H7 (cell line): Measurements from ENCODE around the gene TES. TPM values are rescaled to one million over a fixed set of nuclear protein-coding genes. Genes with fewer than 3 reads are reported as not detected.

ENCODE experiments used
- DNase-seq: peaks from one replicate; pipeline ENCODE4 v3.0.0; 2012
- H3K27me3 ChIP-seq: 2 replicates; pipeline ENCODE4 v1.6.0; 2011; ENCODE audit warnings: mild to moderate bottlenecking, low read length; ENCODE audit not compliant: control insufficient read depth, insufficient read depth
- H3K36me3 ChIP-seq: replicated peaks from 2 replicates; pipeline ENCODE4 v1.5.1; 2011; ENCODE audit warnings: low read length; ENCODE audit not compliant: control insufficient read depth, insufficient read depth
- H3K4me3 ChIP-seq: 2 replicates; pipeline ENCODE4 v1.5.1; 2011; ENCODE audit warnings: low read depth, mild to moderate bottlenecking, control low read depth, low read length, moderate library complexity; ENCODE audit not compliant: insufficient read depth
- total RNA-seq: library from RNA; depleted of rRNA; stranded (reverse); fragments of >200 nt; shearing (Covaris generic); gene quantifications from 2 replicates; pipeline ENCODE4 v1.2.3, GENCODE V29; 2014; rRNA removed

TES gene, protein sequence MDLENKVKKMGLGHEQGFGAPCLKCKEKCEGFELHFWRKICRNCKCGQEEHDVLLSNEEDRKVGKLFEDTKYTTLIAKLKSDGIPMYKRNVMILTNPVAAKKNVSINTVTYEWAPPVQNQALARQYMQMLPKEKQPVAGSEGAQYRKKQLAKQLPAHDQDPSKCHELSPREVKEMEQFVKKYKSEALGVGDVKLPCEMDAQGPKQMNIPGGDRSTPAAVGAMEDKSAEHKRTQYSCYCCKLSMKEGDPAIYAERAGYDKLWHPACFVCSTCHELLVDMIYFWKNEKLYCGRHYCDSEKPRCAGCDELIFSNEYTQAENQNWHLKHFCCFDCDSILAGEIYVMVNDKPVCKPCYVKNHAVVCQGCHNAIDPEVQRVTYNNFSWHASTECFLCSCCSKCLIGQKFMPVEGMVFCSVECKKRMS
- 72.5 and 87.3 TPM in 2 replicates for total RNA-seq

DNA sequence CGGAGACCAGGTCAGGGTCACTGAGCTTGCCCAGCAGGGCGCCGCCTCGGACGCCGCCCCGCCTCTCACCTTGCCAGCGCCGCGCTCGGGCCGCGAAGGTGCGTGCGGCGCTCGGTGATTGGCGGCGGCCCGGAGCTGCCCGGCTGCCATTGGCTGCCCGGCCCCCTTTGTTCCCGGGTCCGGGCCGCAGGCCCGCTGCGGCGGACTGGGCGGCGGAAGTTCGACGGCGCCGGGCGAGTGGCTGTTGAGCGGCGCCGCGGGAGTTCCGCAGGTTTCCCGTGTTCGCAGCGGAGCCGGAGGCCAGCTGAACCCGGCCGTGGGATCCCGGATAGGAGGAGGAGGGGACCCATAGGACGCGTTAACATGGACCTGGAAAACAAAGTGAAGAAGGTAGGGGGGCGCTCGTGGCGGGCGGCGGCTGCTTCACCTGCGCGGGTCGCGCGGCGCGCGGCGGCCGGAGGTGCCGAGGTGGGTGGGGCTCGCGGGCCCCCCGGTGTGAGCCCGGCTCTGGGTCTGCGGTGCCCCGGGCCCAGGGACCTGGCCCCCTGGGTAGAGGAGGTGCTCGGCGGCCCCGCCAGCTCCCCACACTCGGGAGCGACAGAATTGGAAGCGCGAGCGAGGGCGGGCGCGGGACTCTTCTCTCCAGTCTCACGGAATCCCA, at the start of gene TES:
Gene TES (plus strand): TSS at position 195 of the 661 bp plus-strand sequence. CDS start 169 bp downstream, at position 364.
- Histone ChIP-seq H3K36me3 (no peaks in the 10 kb centered on the region), H3K4me3 (peak within 1 kb of the TSS; percentile 58), H3K27me3 (no peaks in the 10 kb centered on the region)
- peak; percentile 94 for DNase-seq

DNA sequence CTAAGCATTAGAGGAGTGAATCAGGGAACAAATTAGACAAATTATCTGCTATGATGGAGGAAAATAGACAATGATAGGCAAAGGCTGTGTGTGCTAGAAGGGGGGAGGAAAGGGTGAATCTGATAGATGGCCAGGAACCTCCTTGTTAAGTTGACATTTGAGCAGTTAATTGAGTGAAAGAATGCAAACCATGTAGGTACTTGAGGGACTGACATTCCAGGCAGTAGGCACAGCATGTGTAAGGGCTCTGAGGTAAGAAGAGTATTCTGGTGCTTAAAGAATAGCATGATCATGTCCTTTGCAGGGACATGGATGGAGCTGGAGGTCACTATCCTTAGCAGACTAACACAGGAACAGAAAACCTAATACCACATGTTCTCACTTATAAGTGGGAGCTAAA, 48.6 kb upstream of the TES start:
- H3K36me3 ChIP-seq, result no peaks in the 10 kb centered on the region
- no peak for DNase-seq
- H3K27me3 ChIP-seq, result no peaks in the 10 kb centered on the region
- no peak overlapping the region for H3K4me3 ChIP-seq

DNA sequence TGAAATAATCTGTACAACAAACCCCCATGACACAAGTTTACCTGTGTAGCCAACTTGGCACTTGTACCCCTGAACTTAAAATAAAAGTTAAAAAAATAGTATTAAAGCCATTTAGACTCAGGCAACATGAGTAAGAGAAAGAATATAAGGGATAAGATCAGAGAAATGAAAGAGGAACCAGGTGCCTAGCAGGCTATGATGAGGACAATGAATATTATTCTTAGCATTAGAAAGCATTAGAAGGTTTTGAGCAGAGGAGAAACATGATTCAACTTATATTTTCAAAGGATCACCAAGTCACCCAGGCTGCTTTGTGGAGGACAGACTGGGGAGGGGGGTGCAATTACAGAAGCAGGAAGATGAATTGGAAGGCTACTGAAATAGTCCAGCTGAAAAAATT, 48.1 kb upstream of the TES start:
- no peaks in the 10 kb centered on the region for H3K27me3 ChIP-seq
- DNase-seq, result no peak
- no peaks in the 10 kb centered on the region for H3K36me3 ChIP-seq
- H3K4me3 ChIP-seq, result no peak overlapping the region

DNA sequence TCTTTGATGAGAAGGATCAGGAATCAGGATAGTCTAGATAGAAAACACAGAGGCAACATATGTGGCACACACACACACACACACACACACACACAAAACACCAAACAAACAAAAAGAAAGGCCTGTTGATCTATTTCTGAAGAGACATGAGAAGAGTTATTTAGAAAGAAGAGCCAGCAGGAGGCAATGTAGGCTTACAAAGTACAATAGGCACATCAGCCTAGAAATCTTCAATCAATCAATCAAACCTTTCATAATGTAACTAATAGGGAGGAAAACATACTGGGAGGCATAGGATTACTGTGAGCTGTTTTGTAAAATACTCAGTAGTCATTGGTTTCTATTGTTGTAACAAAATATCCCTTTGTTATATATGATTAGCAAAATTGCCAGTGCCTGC, 47.3 kb upstream of the TES start:
- Histone ChIP-seq H3K27me3 (no peaks in the 10 kb centered on the region), H3K4me3 (no peak overlapping the region), H3K36me3 (no peaks in the 10 kb centered on the region)
- DNase-seq, result no peak

- DNase-seq, result no peak
- Histone ChIP-seq H3K36me3 (no peaks in the 10 kb centered on the region), H3K27me3 (no peaks in the 10 kb centered on the region), H3K4me3 (no peak overlapping the region)
Measured at GRCh38 chr7:116164552-116165306, 45.6 kb upstream of the TES start.

GRCh38 chr7:116165717-116166116, 44.6 kb upstream of the TES start:
- DNase-seq, result no peak
- H3K27me3 ChIP-seq, result no peaks in the 10 kb centered on the region
- H3K36me3 ChIP-seq, result no peaks in the 10 kb centered on the region
- H3K4me3 ChIP-seq, result no peak overlapping the region

- DNase-seq, result no peak
- no peaks in the 10 kb centered on the region for H3K36me3 ChIP-seq
- no peak overlapping the region for H3K4me3 ChIP-seq
Measured at GRCh38 chr7:116166156-116166555, 44.2 kb upstream of the TES start.

DNA sequence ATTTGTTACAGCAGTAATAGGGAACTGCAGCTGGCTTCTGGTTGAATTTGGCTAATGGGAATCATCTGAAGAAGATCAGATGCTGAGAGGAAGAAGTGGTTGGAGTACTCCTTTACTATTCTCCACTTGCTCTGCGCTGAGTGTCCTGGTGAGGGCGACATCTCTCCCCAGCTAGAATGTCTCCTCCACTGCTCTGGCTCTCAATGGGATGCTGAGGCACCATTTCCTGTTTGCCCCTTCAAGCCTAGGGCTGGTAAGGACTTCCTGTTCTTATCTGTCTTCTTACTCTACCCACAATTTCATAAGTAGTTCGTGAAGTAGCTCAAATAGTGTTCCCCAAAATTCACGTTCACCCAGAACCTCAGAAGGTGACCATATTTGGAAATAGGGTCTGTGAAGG, 43.2 kb upstream of the TES start:
- no peaks in the 10 kb centered on the region for H3K36me3 ChIP-seq
- no peaks in the 10 kb centered on the region; the same call in 1 of the 2 replicates for H3K27me3 ChIP-seq
- no peak overlapping the region for H3K4me3 ChIP-seq
- DNase-seq, result no peak

More at GRCh38 chr7:116166156-116166555, 44.2 kb upstream of the TES start:
- H3K27me3 ChIP-seq, result no peaks in the 10 kb centered on the region; the same call in 1 of the 2 replicates

GRCh38 chr7:116169060-116169459, 41.3 kb upstream of the TES start:
- DNase-seq, result no peak

DNA sequence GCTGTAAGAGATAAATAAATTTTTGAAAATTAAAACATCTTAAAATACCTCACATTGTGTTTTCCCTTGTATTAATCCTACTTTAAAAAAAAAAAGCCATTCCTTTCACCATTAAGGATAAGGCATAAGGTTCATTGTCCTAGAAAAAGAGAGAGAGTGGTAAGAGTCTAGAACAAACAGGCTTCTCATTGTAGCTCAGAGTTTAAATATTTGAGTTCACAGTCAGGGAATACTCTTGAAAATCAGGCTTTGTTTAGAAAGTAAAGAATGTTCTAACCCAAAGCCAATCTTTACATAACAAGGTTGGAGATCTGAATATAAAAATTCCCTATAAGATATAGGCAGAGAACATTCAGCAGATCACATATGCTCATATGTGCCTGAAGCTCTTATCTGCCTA, 40.2 kb upstream of the TES start:
- Histone ChIP-seq H3K36me3 (no peaks in the 10 kb centered on the region), H3K4me3 (no peak overlapping the region), H3K27me3 (no peaks in the 10 kb centered on the region; the same call in 1 of the 2 replicates)
- DNase-seq, result no peak

More at GRCh38 chr7:116169060-116169459, 41.3 kb upstream of the TES start:
- H3K27me3 ChIP-seq, result no peaks in the 10 kb centered on the region; the same call in 1 of the 2 replicates
- no peak overlapping the region for H3K4me3 ChIP-seq
- H3K36me3 ChIP-seq, result no peaks in the 10 kb centered on the region

DNA sequence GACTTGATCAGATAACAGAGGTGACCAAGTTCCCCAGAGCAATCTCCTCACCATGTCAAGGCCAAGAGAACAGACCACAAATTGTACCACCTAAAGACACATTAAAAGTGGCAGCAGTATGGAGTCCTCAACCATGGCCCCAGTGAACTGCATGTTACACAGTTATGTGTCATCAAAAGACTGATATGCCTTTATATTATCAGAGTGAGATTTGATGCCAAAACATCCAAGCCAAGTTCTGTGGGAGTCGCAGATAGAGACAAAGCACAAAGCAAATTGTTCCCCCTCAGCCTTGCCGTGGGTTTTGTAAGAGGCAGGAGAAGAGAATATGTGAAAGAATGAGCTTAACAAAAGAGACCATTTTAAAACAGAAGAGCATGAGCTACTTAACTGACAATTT, 39.2 kb upstream of the TES start:
- Histone ChIP-seq H3K4me3 (no peak overlapping the region), H3K36me3 (no peaks in the 10 kb centered on the region), H3K27me3 (no peaks in the 10 kb centered on the region; the same call in 1 of the 2 replicates)
- no peak for DNase-seq

DNA sequence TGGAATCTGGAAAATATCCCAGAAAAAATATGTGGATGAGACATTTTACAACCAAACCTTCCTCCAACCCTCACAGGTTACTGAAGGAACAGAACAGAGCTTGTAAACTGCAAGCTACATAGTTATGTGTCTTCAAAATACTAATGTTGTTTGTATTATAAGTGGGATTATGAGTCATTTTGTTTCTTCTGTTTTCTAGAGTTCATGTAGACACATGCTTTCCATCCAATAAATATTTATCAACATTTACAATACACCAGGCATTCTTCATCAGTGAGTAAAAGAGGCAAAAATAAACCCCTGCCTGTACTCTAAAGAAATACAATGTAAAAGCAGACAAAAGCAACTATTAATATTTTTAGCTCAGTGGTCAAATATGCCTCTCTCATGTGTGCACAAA, 38.0 kb upstream of the TES start:
- DNase-seq, result no peak
- Histone ChIP-seq H3K36me3 (no peaks in the 10 kb centered on the region), H3K27me3 (no peaks in the 10 kb centered on the region; the same call in 1 of the 2 replicates)

DNA sequence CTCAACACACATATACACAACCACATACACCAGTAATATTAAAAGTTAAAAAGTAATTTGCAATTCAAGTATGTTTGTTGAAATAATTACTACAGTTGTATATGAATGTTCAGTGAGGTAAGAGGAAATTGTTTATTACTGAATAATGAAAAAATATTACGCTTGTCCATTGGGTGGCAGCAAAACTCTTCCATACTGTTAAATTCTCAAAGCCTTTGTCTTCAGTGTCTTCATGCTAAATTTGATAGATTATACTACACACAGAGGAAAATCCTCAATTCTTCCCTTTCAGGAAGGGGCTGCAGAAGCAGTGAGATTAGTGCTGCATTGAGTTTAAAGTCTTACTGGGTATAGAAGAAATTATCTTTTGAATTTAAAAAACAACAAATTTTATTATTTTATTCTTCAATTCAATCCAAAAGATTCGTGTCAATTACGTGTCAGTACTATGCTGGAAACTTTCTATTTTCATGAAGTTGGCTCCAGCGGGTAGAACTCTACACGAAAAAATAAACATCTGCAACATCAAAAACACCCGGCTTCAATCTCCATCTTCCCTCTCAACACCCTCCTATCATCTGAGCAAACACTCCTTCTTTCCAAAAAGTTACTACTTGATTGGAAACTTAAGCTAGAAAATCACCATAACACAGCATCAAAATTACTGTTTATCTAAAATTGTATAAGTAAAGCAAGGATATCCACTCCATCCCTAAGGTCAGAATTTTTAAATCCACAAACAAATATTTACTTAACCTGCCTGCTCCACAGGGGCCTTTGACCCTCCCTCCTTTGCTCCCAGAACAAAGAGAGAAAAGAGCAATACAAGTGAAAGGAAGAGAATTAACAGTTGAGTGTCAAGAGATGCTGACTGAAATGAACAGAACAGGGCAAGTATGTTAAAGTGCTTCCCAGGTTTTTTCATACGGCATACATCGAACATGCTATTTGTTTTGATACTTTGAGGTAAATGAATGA, 37.0 kb upstream of the TES start:
- Histone ChIP-seq H3K36me3 (no peaks in the 10 kb centered on the region), H3K27me3 (no peaks in the 10 kb centered on the region; the same call in 1 of the 2 replicates), H3K4me3 (no peak overlapping the region)
- peak; percentile 14 for DNase-seq

More for the DNA sequence above, 38.0 kb upstream of the TES start:
- no peak overlapping the region for H3K4me3 ChIP-seq
